IMR-90 (cell line): ENCODE data around the gene SLC12A4. TPM values are rescaled to one million over a fixed set of nuclear protein-coding genes. Genes with fewer than 3 reads are reported as not detected.

Experiments
- ATAC-seq: fragments of 200-7000 bp; cut with Tn5 transposase; 2 replicates; pipeline ENCODE4 v1.9.1; 2020; ENCODE audit warnings: low read depth, mild to moderate bottlenecking, moderate library complexity
- BruUV-seq: library from RNA; stranded (reverse); fragments of 400-500 nt; replicated peaks from 2 replicates; lab custom pipeline; 2021; lab: Mats Ljungman, UMichigan
- CTCF ChIA-PET: fragments of 300-600 bp; formaldehyde crosslinking; extraction: SDS; loops from one replicate; lab custom pipeline; 2021; ENCODE audit warnings: antibody characterized with exemption; lab: Yijun Ruan, JAX
- POLR2A ChIA-PET: fragments of 300-600 bp; sonication (Branson Sonifier 250); formaldehyde crosslinking; loops from one replicate; lab custom pipeline; 2022; ENCODE audit warnings: antibody characterized with exemption; ENCODE audit not compliant: unreplicated experiment; lab: Charles Lee
- DNase-seq: peaks from one replicate; pipeline ENCODE4 v3.0.0; 2013
- H2AFZ ChIP-seq: replicated peaks from 2 replicates; pipeline ENCODE3; 2013; ENCODE audit warnings: low read length, mild to moderate bottlenecking; ENCODE audit not compliant: poor library complexity
- H2AK5ac ChIP-seq: 2 replicates; pipeline ENCODE4 v1.6.1; 2013; ENCODE audit warnings: low read depth, low read length, inconsistent platforms
- H2AK9ac ChIP-seq: replicated peaks from 2 replicates; pipeline ENCODE3; 2013; ENCODE audit warnings: mild to moderate bottlenecking, low read depth, low read length, moderate library complexity; ENCODE audit not compliant: poor library complexity
- H2BK120ac ChIP-seq: 2 replicates; pipeline ENCODE4 v1.6.1; 2013; ENCODE audit warnings: low read depth, low read length, inconsistent platforms
- H2BK15ac ChIP-seq: 3 replicates; pipeline ENCODE4 v1.6.1; 2013; ENCODE audit warnings: low read depth, low read length, inconsistent platforms
- H2BK20ac ChIP-seq: 2 replicates; pipeline ENCODE4 v1.6.1; 2013; ENCODE audit warnings: low read depth, mild to moderate bottlenecking, inconsistent platforms, low read length, moderate library complexity
- H2BK5ac ChIP-seq: 2 replicates; pipeline ENCODE4 v1.6.1; 2013; ENCODE audit warnings: mild to moderate bottlenecking, low read depth, low read length, inconsistent platforms; ENCODE audit not compliant: poor library complexity, severe bottlenecking
- H3K14ac ChIP-seq: replicated peaks from 2 replicates; pipeline ENCODE4 v1.6.1; 2013; ENCODE audit warnings: low read depth, low read length, inconsistent platforms
- H3K18ac ChIP-seq: 2 replicates; pipeline ENCODE4 v1.6.1; 2013; ENCODE audit warnings: low read depth, low read length, control low read depth
- H3K23ac ChIP-seq: 2 replicates; pipeline ENCODE4 v1.6.1; 2013; ENCODE audit warnings: low read depth, low read length, inconsistent platforms
- H3K27ac ChIP-seq: 2 replicates; pipeline ENCODE4 v1.5.1; 2013; ENCODE audit warnings: mild to moderate bottlenecking, control low read depth, low read length; ENCODE audit not compliant: insufficient read depth
- H3K27me3 ChIP-seq: 2 replicates; pipeline ENCODE4 v1.6.1; 2013; ENCODE audit warnings: low read length; ENCODE audit not compliant: control insufficient read depth, insufficient read depth
- H3K36me3 ChIP-seq: 2 replicates; pipeline ENCODE4 v1.6.1; 2013; ENCODE audit warnings: low read length, mixed read lengths; ENCODE audit not compliant: control insufficient read depth, insufficient read depth
- H3K4ac ChIP-seq: 2 replicates; pipeline ENCODE4 v1.6.1; 2013; ENCODE audit warnings: low read depth, low read length, inconsistent platforms
- H3K4me1 ChIP-seq: 2 replicates; pipeline ENCODE4 v1.6.1; 2013; ENCODE audit warnings: low read length, mixed read lengths; ENCODE audit not compliant: control insufficient read depth, insufficient read depth
- H3K4me2 ChIP-seq: 2 replicates; pipeline ENCODE4 v1.6.1; 2013; ENCODE audit warnings: low read depth, mild to moderate bottlenecking, control low read depth, low read length, moderate library complexity
- H3K4me3 ChIP-seq: 2 replicates; pipeline ENCODE4 v1.5.1; 2013; ENCODE audit warnings: low read depth, mild to moderate bottlenecking, control low read depth, low read length, moderate library complexity; ENCODE audit not compliant: insufficient read depth
- H3K56ac ChIP-seq: 2 replicates; pipeline ENCODE4 v1.6.1; 2013; ENCODE audit warnings: low read length, inconsistent platforms; ENCODE audit not compliant: insufficient read depth; ENCODE audit errors: extremely low read depth
- H3K79me1 ChIP-seq, 2 experiments: 2 replicates each; pipeline ENCODE4 v1.6.1; 2013; ENCODE audit warnings: low read length in 2 of 2, inconsistent platforms in 1 of 2, low read depth in 1 of 2
- H3K9ac ChIP-seq: 2 replicates; pipeline ENCODE4 v1.6.1; 2013; ENCODE audit warnings: low read depth, low read length, control low read depth
- H3K9me1 ChIP-seq: 2 replicates; pipeline ENCODE4 v1.6.1; 2013; ENCODE audit warnings: low read length, inconsistent platforms; ENCODE audit not compliant: insufficient read depth
- H3K9me3 ChIP-seq: 2 replicates; pipeline ENCODE4 v1.6.1; 2013; ENCODE audit warnings: low read length; ENCODE audit not compliant: control insufficient read depth, insufficient read depth
- H4K20me1 ChIP-seq: 2 replicates; pipeline ENCODE4 v1.6.1; 2013; ENCODE audit warnings: low read length, inconsistent platforms; ENCODE audit not compliant: insufficient read depth
- H4K5ac ChIP-seq: 2 replicates; pipeline ENCODE4 v1.6.1; 2013; ENCODE audit warnings: mild to moderate bottlenecking, low read depth, low read length, control low read depth
- H4K8ac ChIP-seq, 2 experiments: 2 replicates each; pipeline ENCODE4 v1.6.1; 2013; ENCODE audit warnings: low read depth in 2 of 2, low read length in 2 of 2, control low read depth in 1 of 2, inconsistent platforms in 1 of 2
- H4K91ac ChIP-seq: 2 replicates; pipeline ENCODE4 v1.6.1; 2013; ENCODE audit warnings: low read depth, low read length, inconsistent platforms; ENCODE audit not compliant: insufficient read depth
- BHLHE40 ChIP-seq: fragments of 150-350 bp; IDR thresholded peaks from 2 replicates; pipeline ENCODE4 v1.6.1; 2016; ENCODE audit warnings: mild to moderate bottlenecking, low read depth, low read length
- CEBPB ChIP-seq: IDR thresholded peaks from 2 replicates; pipeline ENCODE4 v1.6.1; 2012; ENCODE audit warnings: low read depth, low read length, improper control_type of control experiment
- CHD1 ChIP-seq: IDR thresholded peaks from 2 replicates; pipeline ENCODE4 v1.6.1; 2012; ENCODE audit warnings: low read depth, low read length, improper control_type of control experiment
- ELK1 ChIP-seq: fragments of 150-350 bp; IDR thresholded peaks from 2 replicates; pipeline ENCODE4 v1.6.1; 2016; ENCODE audit warnings: low read depth, mild to moderate bottlenecking, low read length, moderate library complexity, borderline replicate concordance
- MAFK ChIP-seq: IDR thresholded peaks from 2 replicates; pipeline ENCODE4 v1.6.1; 2012; ENCODE audit warnings: low read depth, low read length, improper control_type of control experiment
- MAZ ChIP-seq: IDR thresholded peaks from 2 replicates; pipeline ENCODE4 v1.6.1; 2012; ENCODE audit warnings: low read depth, mild to moderate bottlenecking, low read length, improper control_type of control experiment, moderate library complexity, borderline replicate concordance
- MXI1 ChIP-seq: IDR thresholded peaks from 2 replicates; pipeline ENCODE4 v1.6.1; 2012; ENCODE audit warnings: low read depth, mild to moderate bottlenecking, low read length, moderate library complexity, borderline replicate concordance
- NFE2L2 ChIP-seq: fragments of 150-350 bp; IDR thresholded peaks from 2 replicates; pipeline ENCODE4 v1.6.1; 2016; ENCODE audit warnings: low read depth, mild to moderate bottlenecking, low read length
- POLR2A ChIP-seq: IDR thresholded peaks from 2 replicates; pipeline ENCODE4 v1.6.1; 2012; ENCODE audit warnings: mild to moderate bottlenecking, low read depth, low read length
- RAD21 ChIP-seq: IDR thresholded peaks from 2 replicates; pipeline ENCODE4 v1.6.1; 2012; ENCODE audit warnings: low read length, improper control_type of control experiment
- RCOR1 ChIP-seq: IDR thresholded peaks from 2 replicates; pipeline ENCODE4 v1.6.1; 2012; ENCODE audit warnings: mild to moderate bottlenecking, low read length, improper control_type of control experiment; ENCODE audit not compliant: insufficient replicate concordance
- RFX5 ChIP-seq: IDR thresholded peaks from 2 replicates; pipeline ENCODE4 v1.8.0; 2012; ENCODE audit warnings: low read depth, mild to moderate bottlenecking, low read length, moderate library complexity
- SMC3 ChIP-seq: fragments of 150-350 bp; IDR thresholded peaks from 2 replicates; pipeline ENCODE4 v1.6.1; 2016; ENCODE audit warnings: low read depth, mild to moderate bottlenecking, antibody characterized with exemption, low read length, moderate library complexity
- WGBS, 2 experiments: methylation state at CpG; one replicate each; pipeline versions ENCODE4 v1.1.5 to v1.1.7; 2013; ENCODE audit warnings: missing lambda C conversion rate in 2 of 2; ENCODE audit not compliant: insufficient read length in 1 of 2; ENCODE audit errors: extremely low coverage in 2 of 2; 5-methylcytosine and 5-hydroxymethylcytosine counted together
- dilution Hi-C: fragments of 300-500 bp; cut with HindIII; formaldehyde crosslinking; loops from one replicate; pipeline ENCODE4 v1.14.3; 2018; ENCODE audit warnings: low sequenced_read_pairs; ENCODE audit not compliant: unreplicated experiment
- in situ Hi-C: fragments of 300-500 bp; cut with MboI; formaldehyde crosslinking; loops from 3 replicates; pipeline ENCODE4 v1.14.3; 2019; ENCODE audit warnings: low sequenced_read_pairs, inconsistent platforms, mixed read lengths
- intact Hi-C: fragments of 100-400 bp; cut with micrococcal nuclease; formaldehyde crosslinking; loops from 2 replicates; pipeline ENCODE4 v1.10.0; 2022
- polyA plus RNA-seq, 3 experiments: library from polyadenylated mRNA; depleted of rRNA; stranded (reverse); fragments of >200 nt; gene quantifications; 2 replicates each; pipeline ENCODE4 v1.2.3, GENCODE V29; 2012; ENCODE audit warnings: low replicate concordance in 1 of 3
- total RNA-seq: library from RNA; depleted of rRNA; stranded (reverse); fragments of >200 nt; gene quantifications from 2 replicates; pipeline ENCODE4 v1.2.3, GENCODE V29; 2012
- TF ChIP-seq, protein P1 (sequence below): conservative IDR thresholded peaks from 2 replicates; pipeline ENCODE4 v1.5.1; 2012; ENCODE audit warnings: mild to moderate bottlenecking, low read depth, low read length, improper control_type of control experiment
- TF ChIP-seq, protein P2 (sequence below): fragments of 150-350 bp; IDR thresholded peaks from 2 replicates; pipeline ENCODE4 v1.6.1; 2017; ENCODE audit warnings: mild to moderate bottlenecking, antibody characterized with exemption, low read length, low read depth

Gene SLC12A4
- total and polyA plus RNA-seq, 2 of the 4 experiments (the other 2 are of a cell fraction), result 36.6 to 132 TPM

GRCh38 chr16:67935101-67935401 is 33.4 kb downstream of the SLC12A4 start:
- H2BK120ac ChIP-seq, result no peak overlapping the region
- H3K27ac ChIP-seq, result peak overlapping the region; percentile 36
- no peak overlapping the region for H3K56ac ChIP-seq
- peak overlapping the region; percentile 94 for H3K4me2 ChIP-seq
- H2AFZ ChIP-seq, result peak overlapping the region; percentile 99
- peak overlapping the region; percentile 89 to 97; a peak in 3 of 4 replicates for H4K8ac ChIP-seq
- H3K23ac ChIP-seq, result peak overlapping the region; percentile 72
- ChIA-PET CTCF (interaction anchor here (3.0 kb wide), 1 partner anchor 119 kb away, joined by 16 read pairs; no protein-coding TSS in a partner anchor), POLR2A (interaction anchor here (0.5 kb wide), 2 partner anchors 131 to 151 kb away, joined by 3 read pairs; no protein-coding TSS in a partner anchor)
- no peak for DNase-seq
- no peaks in the 10 kb centered on the region for H3K27me3 ChIP-seq
- H3K4me3 ChIP-seq, result peak overlapping the region; percentile 94
- peaks cover 9 to 47% of the 10 kb centered on the region in 2 experiments; a peak in 3 of 4 replicates for H3K79me1 ChIP-seq
- dilution Hi-C loops (no loop called here), intact Hi-C loops (loop anchor here (1.0 to 5.0 kb wide), 2 partner anchors 105 to 373 kb away; partner anchors contain the start of gene CTCF), in situ Hi-C loops (loop anchor here (25.0 kb wide), 1 partner anchor 398 kb away; the partner anchor contains the start of gene RIPOR1)
- H4K5ac ChIP-seq, result peak overlapping the region; percentile 83; the same call in 1 of the 2 replicates
- TF ChIP-seq NFE2L2 (no peak), BHLHE40 (no peak), CEBPB (no peak), MAZ (no peak), CHD1 (no peak), MAFK (no peak), POLR2A (no peak), ELK1 (no peak), RFX5 (no peak), RCOR1 (no peak), SMC3 (no peak), MXI1 (no peak), RAD21 (no peak)
- TF ChIP-seq, protein P1, sequence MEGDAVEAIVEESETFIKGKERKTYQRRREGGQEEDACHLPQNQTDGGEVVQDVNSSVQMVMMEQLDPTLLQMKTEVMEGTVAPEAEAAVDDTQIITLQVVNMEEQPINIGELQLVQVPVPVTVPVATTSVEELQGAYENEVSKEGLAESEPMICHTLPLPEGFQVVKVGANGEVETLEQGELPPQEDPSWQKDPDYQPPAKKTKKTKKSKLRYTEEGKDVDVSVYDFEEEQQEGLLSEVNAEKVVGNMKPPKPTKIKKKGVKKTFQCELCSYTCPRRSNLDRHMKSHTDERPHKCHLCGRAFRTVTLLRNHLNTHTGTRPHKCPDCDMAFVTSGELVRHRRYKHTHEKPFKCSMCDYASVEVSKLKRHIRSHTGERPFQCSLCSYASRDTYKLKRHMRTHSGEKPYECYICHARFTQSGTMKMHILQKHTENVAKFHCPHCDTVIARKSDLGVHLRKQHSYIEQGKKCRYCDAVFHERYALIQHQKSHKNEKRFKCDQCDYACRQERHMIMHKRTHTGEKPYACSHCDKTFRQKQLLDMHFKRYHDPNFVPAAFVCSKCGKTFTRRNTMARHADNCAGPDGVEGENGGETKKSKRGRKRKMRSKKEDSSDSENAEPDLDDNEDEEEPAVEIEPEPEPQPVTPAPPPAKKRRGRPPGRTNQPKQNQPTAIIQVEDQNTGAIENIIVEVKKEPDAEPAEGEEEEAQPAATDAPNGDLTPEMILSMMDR, result no peak
- TF ChIP-seq, protein P2, sequence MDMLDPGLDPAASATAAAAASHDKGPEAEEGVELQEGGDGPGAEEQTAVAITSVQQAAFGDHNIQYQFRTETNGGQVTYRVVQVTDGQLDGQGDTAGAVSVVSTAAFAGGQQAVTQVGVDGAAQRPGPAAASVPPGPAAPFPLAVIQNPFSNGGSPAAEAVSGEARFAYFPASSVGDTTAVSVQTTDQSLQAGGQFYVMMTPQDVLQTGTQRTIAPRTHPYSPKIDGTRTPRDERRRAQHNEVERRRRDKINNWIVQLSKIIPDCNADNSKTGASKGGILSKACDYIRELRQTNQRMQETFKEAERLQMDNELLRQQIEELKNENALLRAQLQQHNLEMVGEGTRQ, result no peak
- no peaks in the 10 kb centered on the region for H3K9me3 ChIP-seq
- no peak overlapping the region for H2BK20ac ChIP-seq
- peak overlapping the region; percentile 64 for H3K9ac ChIP-seq
- BruUV-seq, result no TSS peak
- peak overlapping the region; percentile 92 for H3K14ac ChIP-seq
- no peak overlapping the region for H2BK15ac ChIP-seq
- peaks cover 18% of the 10 kb centered on the region for H3K36me3 ChIP-seq
- peak overlapping the region; percentile 76 for H4K91ac ChIP-seq
- peak overlapping the region; percentile 90 for H3K4ac ChIP-seq
- no peak overlapping the region for H2BK5ac ChIP-seq
- ATAC-seq, result peak; percentile 6
- H2AK5ac ChIP-seq, result peak overlapping the region; percentile 97
- peaks cover 11% of the 10 kb centered on the region for H3K4me1 ChIP-seq
- H3K18ac ChIP-seq, result no peak overlapping the region
- WGBS, 2 experiments, result 3% methylated on average over 5 of the region's 13 CpGs; no CpG with 5 or more reads in 1 of the 2 experiments
- peak overlapping the region; percentile 99 for H2AK9ac ChIP-seq
- H4K20me1 ChIP-seq, result peaks cover 9% of the 10 kb centered on the region
- peaks cover 12% of the 10 kb centered on the region for H3K9me1 ChIP-seq
